Adrenal gland (tissue), 12 donors: ENCODE measurements around the gene SMAD7. TPM values are rescaled to one million over a fixed set of nuclear protein-coding genes. Genes with fewer than 3 reads are reported as not detected.

ENCODE experiments used
- DNase-seq, 7 donors: peaks; one replicate each; pipeline ENCODE4 v3.0.0-alpha.2; 2019 to 2020
- H3K27ac ChIP-seq, 5 donors: fragments of 200-600 bp; sonication (generic) in 4 of 5; 1 replicate in 3 of 5; 2 replicates in 2 of 5; pipeline versions ENCODE4 v1.5.1 to v1.8.0; 2016 to 2020; ENCODE audit warnings: mild to moderate bottlenecking in 1 of 5
- H3K27me3 ChIP-seq: fragments of 200-600 bp; 2 replicates; pipeline ENCODE4 v1.8.0; 2021
- H3K36me3 ChIP-seq, 2 donors: fragments of 200-600 bp; replicated peaks in 1 of 2; 1 replicate in 1 of 2; 2 replicates in 1 of 2; pipeline versions ENCODE4 v1.5.1 to v1.8.0; 2018 to 2022
- H3K4me1 ChIP-seq, 2 donors: fragments of 200-600 bp; replicated peaks in 1 of 2; 1 replicate in 1 of 2; 2 replicates in 1 of 2; pipeline versions ENCODE4 v1.5.1 to v1.8.0; 2018 to 2021
- H3K4me3 ChIP-seq, 4 donors: fragments of 200-600 bp; sonication (generic) in 3 of 4; one replicate each; pipeline ENCODE4 v1.5.1; 2016 to 2018
- H3K9me3 ChIP-seq, 3 donors: fragments of 200-600 bp; sonication (generic) in 1 of 3; replicated peaks in 1 of 3; 1 replicate in 2 of 3; 2 replicates in 1 of 3; pipeline versions ENCODE4 v1.5.1 to v1.8.0; 2016 to 2021
- CTCF ChIP-seq, 6 experiments: fragments of 450-650 bp in 4 of 6; fragments of 200-600 bp in 2 of 6; sonication (generic) in 1 of 6; IDR thresholded peaks; 1 replicate in 5 of 6; 2 replicates in 1 of 6; pipeline versions ENCODE4 v1.5.1 to v1.8.0; 2016 to 2021; ENCODE audit warnings: antibody characterized with exemption in 6 of 6, mild to moderate bottlenecking in 2 of 6, moderate library complexity in 1 of 6
- POLR2A ChIP-seq, 2 donors: fragments of 450-650 bp; IDR thresholded peaks; one replicate each; pipeline ENCODE4 v1.6.1; 2017; ENCODE audit warnings: antibody characterized with exemption in 2 of 2, mild to moderate bottlenecking in 2 of 2, moderate library complexity in 1 of 2
- WGBS, 4 donors: extraction: QIAGEN DNeasy Blood & Tissue Kit in 2 of 4; methylation state at CpG; one replicate each; pipeline versions ENCODE4 v1.1.5 to v1.1.7; 2013 to 2017; 5-methylcytosine and 5-hydroxymethylcytosine counted together
- intact Hi-C, 2 donors: fragments of 100-400 bp; cut with DNase I; formaldehyde crosslinking; loops; one replicate each; pipeline versions ENCODE4 v1.14.1 to v1.15.0; 2022 to 2023
- polyA plus RNA-seq, 3 donors: library from polyadenylated mRNA; stranded (reverse); fragments of 200-250 nt in 2 of 3; fragments of 350-450 nt in 1 of 3; fragmentation: Illumina TruSeq in 1 of 3; extraction: RNeasy Lipid Tissue Mini Kit (QIAGEN cat#74804) in 1 of 3; gene quantifications; one replicate each; pipeline ENCODE4 v1.2.3, GENCODE V29; 2013 to 2014
- total RNA-seq, 9 donors: library from RNA; depleted of rRNA in 4 of 9; stranded (reverse); fragments of >200 nt in 4 of 9; fragments of 120-200 nt in 1 of 9; fragmentation: NEBNext Ultra II Directional in 1 of 9; extraction: Animal tissue kit (Norgen Biotek cat#: 25700) in 1 of 9; gene quantifications; one replicate each; pipeline versions ENCODE4 v1.1.0 to v1.2.4, GENCODE V29; 2013 to 2023
- donor health status: healthy with polysubstance abuse.
- donor health status: Bipolar disorder and iron deficiency.
- donor health status: DM: yes; HTN: yes; CAD: no.
- donor health status: DM: no; HTN: no; CAD: no.
- donor health status: DM: no; HTN: no; CAD: no.
- donor health status: DM: yes; HTN: yes; CAD: no.

The SMAD7 gene
- total and polyA plus RNA-seq, 12 donors = 6.1 to 68.3 (median 16.8) TPM

- TF ChIP-seq POLR2A (IDR thresholded peaks at IDR 0.05) (no peak), CTCF (IDR thresholded peaks at IDR 0.05) (no peak)
- H3K27ac ChIP-seq = peak overlapping the region in 1 of 5 donors; percentile 58
- peaks cover 12 to 30% of the 10 kb centered on the region in 2 donors for H3K4me1 ChIP-seq
- intact Hi-C loops = no loop called here
- no peaks in the 10 kb centered on the region for H3K9me3 ChIP-seq
- H3K4me3 ChIP-seq = no peak overlapping the region
- H3K36me3 ChIP-seq = no peaks in the 10 kb centered on the region
- no peaks in the 10 kb centered on the region for H3K27me3 ChIP-seq
- WGBS, 4 donors = 86 to 99% (median 97%) methylated on average over 2 of the region's 2 CpGs
- DNase-seq = no peak
Measured at GRCh38 chr18:48904091-48904490, 46.7 kb downstream of the SMAD7 start.

- Histone ChIP-seq H3K27ac (peak overlapping the region in 4 of 5 donors; percentile 68 to 84 (median 74)), H3K4me1 (peaks cover 12 to 30% of the 10 kb centered on the region in 2 donors), H3K27me3 (no peaks in the 10 kb centered on the region), H3K4me3 (no peak overlapping the region), H3K36me3 (no peaks in the 10 kb centered on the region), H3K9me3 (no peaks in the 10 kb centered on the region)
- intact Hi-C loops = no loop called here
- no peak for TF ChIP-seq CTCF (IDR thresholded peaks at IDR 0.05)
- TF ChIP-seq POLR2A (IDR thresholded peaks at IDR 0.05) = no peak
- WGBS, 4 donors = 62 to 83% (median 77%) methylated on average over 6 to 8 of the region's 8 CpGs
- DNase-seq = peak in 6 of 7 donors; percentile 54 to 77 (median 66)
Measured at GRCh38 chr18:48902856-48903601, 47.7 kb downstream of the SMAD7 start.

GRCh38 chr18:48902023-48902855 is 48.5 kb downstream of the SMAD7 start:
- intact Hi-C loops = no loop called here
- Histone ChIP-seq H3K4me3 (no peak overlapping the region), H3K4me1 (peaks cover 12 to 30% of the 10 kb centered on the region in 2 donors), H3K27me3 (no peaks in the 10 kb centered on the region), H3K27ac (peak overlapping the region; percentile 21 to 84 (median 68)), H3K9me3 (no peaks in the 10 kb centered on the region), H3K36me3 (no peaks in the 10 kb centered on the region)
- TF ChIP-seq CTCF (IDR thresholded peaks at IDR 0.05) = no peak
- TF ChIP-seq POLR2A (IDR thresholded peaks at IDR 0.05) = no peak
- DNase-seq = peak; percentile 91 to 97 (median 94)
- WGBS, 4 donors = 27 to 75% (median 41%) methylated on average over 3 to 27 of the region's 27 CpGs
